Activated naive CD8-positive, alpha-beta T cell treated with anti-CD3 and anti-CD28 coated beads, Interleukin-2, amount 50 U/mL, for 24 hours (primary cell): ENCODE results near the gene FOXN3.

Experiments used
- ATAC-seq: fragments of 150-1000 bp; cut with Tn5 transposase; one replicate; pipeline ENCODE4 v1.10.0; 2021
- DNase-seq: peaks from one replicate; pipeline ENCODE4 v3.0.0; 2021
- H3K27ac Mint-ChIP-seq: one replicate; pipeline ENCODE4 v1.8.0; 2021; ENCODE audit warnings: mild to moderate bottlenecking, mixed read lengths
- H3K27me3 Mint-ChIP-seq: one replicate; pipeline ENCODE4 v1.8.0; 2021; ENCODE audit warnings: mixed read lengths
- H3K36me3 Mint-ChIP-seq: one replicate; pipeline ENCODE4 v1.8.0; 2021; ENCODE audit warnings: low read depth, mixed read lengths
- H3K4me1 Mint-ChIP-seq: one replicate; pipeline ENCODE4 v1.8.0; 2021; ENCODE audit warnings: mixed read lengths
- H3K4me3 Mint-ChIP-seq: one replicate; pipeline ENCODE4 v1.8.0; 2021; ENCODE audit warnings: mild to moderate bottlenecking, moderate library complexity, mixed read lengths
- H3K9me3 Mint-ChIP-seq: one replicate; pipeline ENCODE4 v1.8.0; 2021; ENCODE audit warnings: mixed read lengths

Gene FOXN3

DNA sequence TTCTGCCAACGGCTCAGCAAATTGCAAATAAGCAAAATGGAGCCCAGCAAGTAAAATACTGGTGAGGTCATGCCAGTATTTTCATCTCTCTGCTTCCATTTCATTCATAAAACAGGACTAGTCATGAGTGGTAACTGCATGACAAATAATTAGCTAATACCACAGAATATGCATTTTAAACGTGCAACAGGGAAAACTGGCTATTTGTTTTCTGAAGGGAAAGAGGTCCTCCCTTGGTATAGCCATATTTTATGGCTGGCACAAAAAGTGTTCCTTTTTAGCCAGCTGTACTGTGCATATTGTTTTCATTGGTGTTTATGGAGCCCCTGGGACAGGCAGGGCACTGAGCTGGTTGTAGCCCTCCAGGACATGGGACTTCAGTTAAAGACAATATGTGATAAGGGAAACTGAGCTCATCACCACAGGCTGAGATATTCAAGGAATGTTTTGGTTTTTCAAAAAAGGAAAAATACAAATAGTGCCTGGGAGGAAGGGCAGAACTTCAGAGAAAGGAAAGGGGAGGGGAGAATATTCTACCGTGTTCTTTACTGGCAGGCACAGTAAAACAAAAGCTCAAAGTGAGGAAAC lies 26.1 kb upstream of the FOXN3 start:
- DNase-seq (no peak), ATAC-seq (no peak)
- no peak overlapping the region for H3K4me3 Mint-ChIP-seq
- no peaks in the 10 kb centered on the region for H3K9me3 Mint-ChIP-seq
- peaks cover 62% of the 10 kb centered on the region for H3K4me1 Mint-ChIP-seq
- H3K36me3 Mint-ChIP-seq: peaks cover 18% of the 10 kb centered on the region
- peak overlapping the region; percentile 88 for H3K27ac Mint-ChIP-seq
- H3K27me3 Mint-ChIP-seq: no peaks in the 10 kb centered on the region

DNA sequence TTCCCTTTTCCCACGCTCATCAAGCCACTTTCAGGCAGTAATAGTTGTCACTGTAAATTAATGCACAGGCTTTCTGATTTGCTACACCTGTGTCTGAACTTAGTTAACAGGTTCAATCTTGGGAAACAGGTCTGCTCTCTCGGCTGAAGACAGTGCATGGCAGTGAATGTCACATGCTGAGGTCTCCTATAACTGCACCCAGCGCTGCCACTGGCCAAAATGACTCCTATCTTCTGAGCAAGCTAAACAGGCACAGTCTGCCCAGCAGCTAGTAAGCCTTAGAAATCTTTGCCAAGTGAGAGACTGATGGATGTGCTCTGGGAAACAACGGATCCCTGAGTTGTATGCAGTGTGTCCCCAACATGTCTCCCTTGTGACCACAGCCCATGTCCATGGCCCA lies 25.2 kb upstream of the FOXN3 start:
- Mint-ChIP-seq H3K9me3 (no peaks in the 10 kb centered on the region), H3K36me3 (peaks cover 18% of the 10 kb centered on the region), H3K4me3 (no peak overlapping the region), H3K27me3 (no peaks in the 10 kb centered on the region), H3K27ac (peak overlapping the region; percentile 60), H3K4me1 (peaks cover 58% of the 10 kb centered on the region)
- DNase-seq (no peak), ATAC-seq (no peak)

DNA sequence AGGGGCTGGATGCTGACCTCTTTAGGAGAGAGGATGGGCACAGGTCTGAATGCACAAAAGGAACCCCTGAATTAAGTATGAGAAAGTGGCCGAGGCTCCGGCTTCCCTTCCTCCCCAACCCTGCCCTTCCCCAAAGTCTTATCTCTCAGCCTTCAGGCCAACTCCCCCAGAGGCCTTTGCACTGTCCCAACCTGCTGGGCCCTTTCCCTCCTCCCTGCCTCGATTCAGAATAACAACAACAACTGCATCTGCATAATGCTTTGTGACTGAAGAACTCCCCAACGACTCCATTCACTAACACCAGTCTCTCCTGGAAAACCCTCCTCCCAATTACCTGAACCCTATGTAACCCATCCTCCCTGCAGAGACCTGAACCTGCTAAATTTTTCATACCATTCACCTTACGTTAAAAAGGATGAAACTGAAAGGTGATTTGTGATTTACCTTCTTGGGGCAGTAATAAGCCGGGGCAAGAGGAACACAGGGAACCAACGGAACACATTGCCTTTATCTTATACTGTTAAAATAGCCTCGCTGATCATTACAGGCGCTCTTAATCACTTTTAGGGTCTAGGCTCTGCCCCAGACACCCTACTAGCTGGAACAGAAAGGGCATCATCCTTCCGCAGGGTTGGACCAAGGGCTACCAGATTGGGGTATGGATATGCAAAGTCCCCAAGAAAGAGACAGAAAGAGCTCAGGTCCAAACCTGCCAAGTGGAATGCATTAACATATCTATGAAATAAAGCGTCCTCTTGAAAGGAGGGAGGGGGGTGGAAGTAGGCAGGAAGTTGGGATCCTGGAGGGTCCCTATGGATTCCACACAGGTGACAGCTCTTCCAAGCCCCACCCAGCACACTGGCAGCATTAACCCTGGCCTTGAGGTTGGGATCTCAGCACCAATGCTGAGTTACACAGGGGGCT lies 24.2 kb upstream of the FOXN3 start:
- Mint-ChIP-seq H3K27me3 (no peaks in the 10 kb centered on the region), H3K4me1 (peaks cover 54% of the 10 kb centered on the region), H3K27ac (no peak overlapping the region), H3K4me3 (no peak overlapping the region), H3K9me3 (no peaks in the 10 kb centered on the region), H3K36me3 (peaks cover 18% of the 10 kb centered on the region)
- ATAC-seq: no peak
- DNase-seq: no peak

DNA sequence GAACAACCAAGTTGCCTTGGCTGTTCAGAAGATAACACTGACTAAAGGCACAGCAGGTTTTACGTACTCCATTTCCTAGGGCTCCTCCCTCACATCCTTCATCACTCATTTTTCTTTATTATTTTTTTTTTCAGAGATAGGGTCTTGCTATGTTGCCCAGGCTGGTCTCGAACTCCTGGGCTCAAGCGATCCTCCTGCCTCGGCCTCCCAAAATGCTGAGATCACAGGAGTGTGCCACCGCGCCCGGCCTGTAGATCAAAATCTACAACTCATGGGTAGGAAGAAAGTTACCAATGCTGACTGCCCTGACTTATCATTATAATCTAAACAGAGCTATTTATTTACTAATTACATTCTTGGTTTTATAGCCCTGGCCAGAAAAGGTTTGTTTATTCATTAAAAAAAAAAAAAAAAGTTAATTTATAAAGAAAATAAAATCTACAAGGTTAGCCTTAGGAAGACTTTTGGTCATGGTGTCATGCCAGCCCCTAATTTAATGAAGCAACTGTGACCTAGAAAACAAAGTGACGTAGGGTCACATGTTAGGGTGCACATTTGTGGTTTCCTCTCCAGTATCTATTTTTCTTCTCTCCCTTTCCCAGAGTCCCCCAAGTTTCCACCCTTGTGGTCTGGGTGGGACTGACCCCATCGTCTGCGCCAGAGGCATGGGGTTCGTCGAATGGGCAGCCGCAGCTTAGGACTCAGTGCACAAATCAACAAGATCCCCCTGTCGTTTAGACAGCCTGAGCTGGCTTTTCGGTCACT lies 19.0 kb upstream of the FOXN3 start:
- no peaks in the 10 kb centered on the region for H3K9me3 Mint-ChIP-seq
- ATAC-seq (no peak), DNase-seq (no peak)
- peaks cover 6% of the 10 kb centered on the region for H3K36me3 Mint-ChIP-seq
- no peak overlapping the region for H3K27ac Mint-ChIP-seq
- no peak overlapping the region for H3K4me3 Mint-ChIP-seq
- no peaks in the 10 kb centered on the region for H3K27me3 Mint-ChIP-seq
- peaks cover 44% of the 10 kb centered on the region for H3K4me1 Mint-ChIP-seq

DNA sequence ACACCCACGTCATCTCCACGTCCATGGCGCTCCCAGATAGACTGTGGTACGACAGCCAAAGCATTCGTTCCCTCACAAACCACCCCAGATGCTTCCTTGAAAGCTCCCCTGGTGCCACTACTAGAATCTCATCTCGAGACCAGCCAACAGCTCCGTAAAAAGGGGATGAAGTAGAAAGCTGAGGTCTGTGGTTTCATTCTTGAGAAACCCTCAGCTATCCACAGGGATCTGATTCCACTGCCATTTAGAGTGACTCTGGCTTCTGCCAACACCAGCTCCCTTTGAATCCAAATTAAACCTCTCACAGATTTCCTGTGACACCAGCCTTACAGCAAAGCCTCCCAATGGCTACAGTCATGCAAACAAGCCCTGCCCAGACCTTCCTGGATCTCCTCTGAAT lies 18.5 kb upstream of the FOXN3 start:
- H3K36me3 Mint-ChIP-seq: peaks cover 6% of the 10 kb centered on the region
- H3K4me3 Mint-ChIP-seq: no peak overlapping the region
- no peaks in the 10 kb centered on the region for H3K27me3 Mint-ChIP-seq
- no peak for DNase-seq
- H3K9me3 Mint-ChIP-seq: no peaks in the 10 kb centered on the region
- H3K27ac Mint-ChIP-seq: no peak overlapping the region
- H3K4me1 Mint-ChIP-seq: peaks cover 49% of the 10 kb centered on the region
- ATAC-seq: no peak

DNA sequence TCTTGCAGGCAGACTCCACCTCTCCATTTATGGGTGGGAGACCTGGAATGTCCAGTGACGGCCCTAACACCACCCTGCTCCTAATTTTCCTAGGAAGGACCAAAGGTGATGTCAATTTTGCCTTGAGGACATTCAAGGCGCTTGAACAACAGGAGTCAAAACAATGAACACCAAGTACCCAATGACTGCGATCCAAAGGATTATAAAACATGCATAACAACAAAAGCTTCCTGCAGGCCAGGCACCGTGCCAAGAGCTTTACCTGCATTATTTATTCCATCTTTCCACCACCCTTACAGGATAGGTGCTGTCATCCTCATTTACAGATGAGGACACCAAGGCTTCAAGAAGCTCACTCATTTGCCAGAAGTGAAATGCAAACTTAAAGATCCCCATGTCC lies 15.2 kb upstream of the FOXN3 start:
- Mint-ChIP-seq H3K36me3 (peaks cover 5% of the 10 kb centered on the region), H3K27me3 (no peaks in the 10 kb centered on the region), H3K27ac (peak overlapping the region; percentile 73), H3K4me1 (peaks cover 71% of the 10 kb centered on the region), H3K4me3 (no peak overlapping the region), H3K9me3 (no peaks in the 10 kb centered on the region)
- ATAC-seq (no peak), DNase-seq (no peak)

DNA sequence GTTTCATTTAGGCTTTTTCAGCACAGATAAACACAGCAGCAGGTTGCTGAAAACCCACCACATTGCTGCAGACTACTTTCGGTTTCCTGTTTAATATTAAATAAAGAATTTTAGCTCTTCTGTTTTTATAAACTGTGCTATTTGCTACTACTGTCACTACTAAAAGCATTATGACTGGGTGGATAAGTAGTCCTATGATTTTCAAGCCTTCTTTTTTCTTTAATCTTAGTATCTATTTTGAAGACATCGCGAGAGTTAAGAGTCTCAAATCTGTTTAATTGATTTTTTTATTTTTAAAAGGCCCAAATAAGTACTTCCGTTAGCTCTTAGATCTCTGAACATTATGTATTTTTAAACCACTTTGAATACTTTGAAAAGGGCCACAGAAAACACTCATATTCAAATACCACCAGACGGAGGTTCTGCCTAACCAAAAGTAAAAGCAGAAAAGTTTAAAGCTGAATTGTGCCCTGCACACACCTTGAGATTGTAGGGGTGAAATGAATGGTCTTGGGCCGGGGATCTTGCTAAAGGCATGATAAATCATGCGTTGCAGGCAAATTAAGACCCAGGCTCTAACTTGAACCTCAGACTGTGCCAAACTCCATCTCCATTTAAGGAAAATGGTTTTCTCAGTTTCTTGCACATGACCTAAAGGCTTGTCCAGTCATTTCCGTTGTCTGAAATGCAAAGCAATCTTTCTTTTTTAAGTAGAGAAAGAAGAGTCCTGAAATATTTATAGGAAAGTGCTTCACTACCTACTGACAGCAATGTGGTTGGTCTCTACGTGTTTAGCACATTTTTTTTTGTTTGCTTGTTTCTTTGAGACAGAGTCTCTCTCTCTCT lies 13.6 kb upstream of the FOXN3 start:
- H3K9me3 Mint-ChIP-seq: no peaks in the 10 kb centered on the region
- H3K36me3 Mint-ChIP-seq: peaks cover 3% of the 10 kb centered on the region
- H3K4me1 Mint-ChIP-seq: peaks cover 76% of the 10 kb centered on the region
- peak overlapping the region; percentile 98 for H3K27ac Mint-ChIP-seq
- H3K27me3 Mint-ChIP-seq: peaks cover 2% of the 10 kb centered on the region
- DNase-seq: peak; percentile 46
- peak overlapping the region; percentile 82 for H3K4me3 Mint-ChIP-seq
- ATAC-seq: peak; percentile 86

DNA sequence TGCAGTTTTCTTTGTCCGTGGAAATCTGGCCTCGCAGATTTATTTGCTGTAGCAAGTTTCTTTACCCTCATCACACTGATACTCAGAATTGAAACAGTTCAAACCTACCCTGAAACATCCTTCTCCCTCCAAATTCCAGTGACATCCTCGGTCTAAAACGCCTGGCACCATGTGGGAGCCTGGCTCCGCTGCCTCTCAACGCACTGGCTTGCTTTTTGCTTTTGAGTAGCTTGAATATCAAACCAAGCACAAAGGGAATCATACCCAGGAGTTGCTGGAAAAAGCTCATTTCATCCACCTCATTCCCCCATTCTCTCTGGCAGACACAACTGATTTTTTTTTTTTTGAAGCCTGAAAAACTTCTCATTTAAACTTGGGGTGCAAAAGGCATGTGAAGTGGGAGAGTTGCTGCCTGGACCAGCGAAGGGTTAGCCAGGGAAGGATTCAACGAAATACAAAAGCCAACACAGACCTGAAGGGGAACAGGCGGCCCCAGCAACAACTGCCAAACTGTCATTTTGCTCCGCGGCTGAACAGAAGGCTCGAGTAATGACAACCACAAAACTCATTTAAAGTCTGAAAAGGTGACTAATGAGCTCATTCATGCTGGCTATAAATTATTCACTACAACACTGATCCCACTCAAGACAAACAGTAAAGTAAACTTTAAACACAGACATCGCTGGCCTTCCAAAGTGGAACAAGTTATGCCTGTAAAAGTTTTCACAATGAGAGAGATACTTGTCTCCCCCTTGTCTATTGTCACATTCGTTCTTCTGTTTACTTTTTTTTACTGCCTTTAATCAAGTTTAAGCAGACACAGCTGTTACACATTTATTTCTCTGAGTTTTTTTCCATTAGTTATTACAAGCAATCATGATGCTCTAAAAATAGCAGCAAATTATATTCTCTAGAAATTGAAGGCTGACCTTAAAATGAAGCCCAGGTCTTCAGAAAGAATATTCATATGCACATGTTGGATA lies 12.5 kb upstream of the FOXN3 start:
- no peaks in the 10 kb centered on the region for H3K9me3 Mint-ChIP-seq
- H3K27ac Mint-ChIP-seq: peak overlapping the region; percentile 98
- peak overlapping the region; percentile 82 for H3K4me3 Mint-ChIP-seq
- peaks cover 84% of the 10 kb centered on the region for H3K4me1 Mint-ChIP-seq
- peak; percentile 65 for ATAC-seq
- H3K36me3 Mint-ChIP-seq: peaks cover 3% of the 10 kb centered on the region
- peak; percentile 62 for DNase-seq
- H3K27me3 Mint-ChIP-seq: peaks cover 2% of the 10 kb centered on the region

DNA sequence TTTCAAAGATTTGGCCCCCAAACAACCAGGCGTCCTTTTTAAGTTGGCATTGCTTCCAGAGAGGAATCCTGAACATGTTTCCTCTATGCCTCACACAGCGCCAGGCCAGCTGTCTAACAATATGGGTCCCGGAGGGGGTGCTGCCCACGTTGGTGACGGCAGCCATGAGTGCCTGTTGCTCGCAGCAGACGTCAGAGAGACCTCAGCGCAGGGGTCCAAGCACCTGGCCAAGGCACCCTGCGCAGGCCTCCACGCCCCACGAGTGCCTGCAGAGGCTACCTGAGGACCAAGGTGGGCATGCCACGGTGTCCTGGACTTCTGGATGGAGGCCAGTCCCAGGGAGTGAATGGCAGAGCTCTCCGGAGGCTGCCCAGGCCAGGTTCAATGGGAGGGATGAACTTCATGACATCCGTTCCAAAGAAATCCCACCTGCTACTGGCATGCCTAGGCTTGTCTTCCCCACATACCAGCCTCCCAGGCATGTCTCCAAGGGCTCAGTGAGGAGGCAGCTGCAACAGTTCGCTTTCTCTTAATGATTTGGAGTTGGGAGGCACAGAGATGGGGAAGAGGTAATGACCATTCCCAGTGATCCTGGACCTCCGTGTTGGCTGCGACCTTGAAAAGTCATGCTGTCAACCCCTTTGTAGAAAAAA lies 11.6 kb upstream of the FOXN3 start:
- Mint-ChIP-seq H3K9me3 (no peaks in the 10 kb centered on the region), H3K27me3 (peaks cover 2% of the 10 kb centered on the region), H3K4me1 (peaks cover 91% of the 10 kb centered on the region), H3K27ac (peak overlapping the region; percentile 98), H3K36me3 (peaks cover 3% of the 10 kb centered on the region), H3K4me3 (peak overlapping the region; percentile 82)
- DNase-seq (no peak), ATAC-seq (no peak)

DNA sequence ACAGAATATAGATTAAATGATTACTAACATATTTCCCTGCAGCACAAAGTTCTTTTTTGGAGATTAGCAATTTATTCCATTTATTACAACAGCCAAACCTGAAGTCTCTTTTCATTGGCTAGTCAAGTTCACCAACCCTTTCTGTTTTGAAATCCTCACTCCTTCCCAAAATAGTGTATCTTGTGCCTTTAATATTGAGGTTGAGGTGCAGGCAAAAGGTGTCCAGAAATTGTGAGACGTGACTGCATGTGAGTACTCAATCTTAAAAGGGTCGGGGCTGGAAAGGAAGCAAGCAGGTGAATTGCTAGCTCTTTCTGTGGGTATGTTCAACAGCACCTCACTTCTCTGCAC lies 11.1 kb upstream of the FOXN3 start:
- DNase-seq: no peak
- peaks cover 2% of the 10 kb centered on the region for H3K27me3 Mint-ChIP-seq
- H3K36me3 Mint-ChIP-seq: peaks cover 3% of the 10 kb centered on the region
- no peak for ATAC-seq
- H3K4me3 Mint-ChIP-seq: peak overlapping the region; percentile 61
- peak overlapping the region; percentile 81 for H3K27ac Mint-ChIP-seq
- H3K9me3 Mint-ChIP-seq: no peaks in the 10 kb centered on the region
- H3K4me1 Mint-ChIP-seq: peaks cover 96% of the 10 kb centered on the region

DNA sequence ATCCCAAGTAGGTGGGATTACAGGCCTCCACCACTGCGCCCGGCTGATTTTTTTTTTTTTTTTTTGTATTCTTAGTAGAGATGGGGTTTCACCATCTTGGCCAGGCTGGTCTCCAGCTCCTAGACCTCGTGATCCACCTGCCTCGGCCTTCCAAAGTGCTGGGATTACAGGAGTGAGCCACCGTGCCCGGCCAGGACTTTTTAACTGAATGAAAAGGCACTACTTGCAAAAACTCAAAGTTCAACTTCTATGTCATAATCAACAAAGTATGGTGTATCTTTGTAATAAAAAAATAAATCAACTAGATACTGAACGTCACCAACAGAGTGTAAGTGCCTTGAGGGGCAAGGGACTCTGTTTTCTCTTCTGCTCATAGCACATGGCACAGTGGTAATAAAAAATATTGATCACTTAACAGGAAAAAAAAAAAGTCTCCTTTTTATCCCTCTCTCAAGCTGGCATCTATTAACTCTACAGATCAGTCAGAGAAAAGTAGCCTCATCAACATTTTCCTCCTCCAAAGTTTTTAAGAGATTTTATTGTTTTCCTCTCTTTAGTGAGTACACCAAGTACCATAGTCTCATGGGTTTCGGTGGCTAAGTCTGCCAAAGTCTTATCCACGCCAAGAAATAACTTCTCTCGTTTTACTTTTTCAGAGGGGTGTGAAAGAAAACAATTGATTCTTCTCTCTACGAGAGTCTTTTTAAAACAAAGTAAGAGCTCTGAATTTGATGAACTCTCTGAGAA lies 10.6 kb upstream of the FOXN3 start:
- peak overlapping the region; percentile 61 for H3K4me3 Mint-ChIP-seq
- ATAC-seq: no peak
- DNase-seq: no peak
- peaks cover 98% of the 10 kb centered on the region for H3K4me1 Mint-ChIP-seq
- H3K9me3 Mint-ChIP-seq: no peaks in the 10 kb centered on the region
- peaks cover 3% of the 10 kb centered on the region for H3K36me3 Mint-ChIP-seq
- peak overlapping the region; percentile 81 for H3K27ac Mint-ChIP-seq
- H3K27me3 Mint-ChIP-seq: peaks cover 2% of the 10 kb centered on the region

DNA sequence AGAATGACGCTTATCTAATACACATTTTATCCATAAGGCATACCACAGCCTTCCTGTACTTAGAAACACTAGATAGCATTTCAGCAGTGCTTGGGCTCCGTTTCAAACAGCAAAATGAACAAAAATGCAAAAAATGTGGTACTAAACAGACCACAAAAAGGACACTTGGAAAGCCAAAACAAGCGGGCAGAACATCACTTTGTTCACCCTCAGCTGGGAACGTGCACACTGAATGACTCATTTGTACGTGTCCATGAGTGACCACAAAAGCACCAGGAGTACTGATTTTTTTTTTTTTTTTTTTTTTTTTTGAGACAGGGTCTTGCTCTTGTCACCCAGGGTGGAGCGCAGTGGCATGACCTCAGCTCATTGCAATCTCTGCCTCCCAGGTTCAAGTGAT lies 8.9 kb upstream of the FOXN3 start:
- ATAC-seq: peak; percentile 13
- peak overlapping the region; percentile 90 for H3K27ac Mint-ChIP-seq
- H3K4me3 Mint-ChIP-seq: peak overlapping the region; percentile 60
- H3K36me3 Mint-ChIP-seq: peaks cover 3% of the 10 kb centered on the region
- peaks cover 2% of the 10 kb centered on the region for H3K27me3 Mint-ChIP-seq
- DNase-seq: peak; percentile 44
- H3K9me3 Mint-ChIP-seq: no peaks in the 10 kb centered on the region
- peaks cover 91% of the 10 kb centered on the region for H3K4me1 Mint-ChIP-seq
